ENCODE results near the gene HOXA1.

GRCh38 chr7:27103489-27104226 lies 7.9 kb upstream of the HOXA1 start:
- TF ChIP-seq, protein P1, sequence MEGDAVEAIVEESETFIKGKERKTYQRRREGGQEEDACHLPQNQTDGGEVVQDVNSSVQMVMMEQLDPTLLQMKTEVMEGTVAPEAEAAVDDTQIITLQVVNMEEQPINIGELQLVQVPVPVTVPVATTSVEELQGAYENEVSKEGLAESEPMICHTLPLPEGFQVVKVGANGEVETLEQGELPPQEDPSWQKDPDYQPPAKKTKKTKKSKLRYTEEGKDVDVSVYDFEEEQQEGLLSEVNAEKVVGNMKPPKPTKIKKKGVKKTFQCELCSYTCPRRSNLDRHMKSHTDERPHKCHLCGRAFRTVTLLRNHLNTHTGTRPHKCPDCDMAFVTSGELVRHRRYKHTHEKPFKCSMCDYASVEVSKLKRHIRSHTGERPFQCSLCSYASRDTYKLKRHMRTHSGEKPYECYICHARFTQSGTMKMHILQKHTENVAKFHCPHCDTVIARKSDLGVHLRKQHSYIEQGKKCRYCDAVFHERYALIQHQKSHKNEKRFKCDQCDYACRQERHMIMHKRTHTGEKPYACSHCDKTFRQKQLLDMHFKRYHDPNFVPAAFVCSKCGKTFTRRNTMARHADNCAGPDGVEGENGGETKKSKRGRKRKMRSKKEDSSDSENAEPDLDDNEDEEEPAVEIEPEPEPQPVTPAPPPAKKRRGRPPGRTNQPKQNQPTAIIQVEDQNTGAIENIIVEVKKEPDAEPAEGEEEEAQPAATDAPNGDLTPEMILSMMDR (IDR thresholded peaks at IDR 0.05): no peak
- TF ChIP-seq POLR2AphosphoS5 (IDR thresholded peaks at IDR 0.05; ENCODE audit: low read depth, low read length): peak; percentile 28; the same call in 1 of the 2 replicates
